ENCODE results near the gene MST1R. TPM values are rescaled to one million over a fixed set of nuclear protein-coding genes. Genes with fewer than 3 reads are reported as not detected.

Gene MST1R
- total RNA-seq, 3 donors from 2014 or later, result 0.38 to 0.76 (median 0.57) TPM

- H3K27me3 Mint-ChIP-seq (ENCODE audit: low read depth), result no peaks in the 10 kb centered on the region
- DNase-seq, result no peak
- no peaks in the 10 kb centered on the region for H3K36me3 Mint-ChIP-seq (ENCODE audit: insufficient read depth)
- no peaks in the 10 kb centered on the region for H3K9me3 Mint-ChIP-seq
- no peak for ATAC-seq
- no peak overlapping the region for H3K4me3 Mint-ChIP-seq
- peaks cover 3% of the 10 kb centered on the region for H3K4me1 Mint-ChIP-seq (ENCODE audit: low read depth)
Observed at GRCh38 chr3:49877716-49878115, 26.0 kb downstream of the MST1R start.

DNA sequence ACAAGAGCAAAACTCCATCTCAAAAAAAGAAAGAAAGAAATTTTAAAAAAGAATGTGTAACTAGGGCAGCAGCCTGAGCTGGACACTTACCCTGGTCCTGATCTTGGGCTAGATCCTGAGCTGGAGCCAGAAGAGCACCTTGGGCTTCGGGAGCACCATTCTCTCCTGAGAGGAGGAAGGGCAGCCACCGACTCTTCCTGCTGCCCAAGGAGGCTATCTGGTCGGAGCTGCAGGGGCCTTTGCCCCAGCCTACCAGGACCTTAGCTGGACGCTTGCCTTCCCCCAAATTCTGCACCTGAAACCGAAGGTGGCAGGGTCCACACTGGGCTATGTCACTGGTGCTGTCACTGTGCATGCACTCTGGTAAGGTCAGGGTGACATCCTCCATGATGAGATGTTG lies 27.1 kb downstream of the MST1R start:
- ATAC-seq (peak in 1 of 2 donors; percentile 20), DNase-seq (no peak)
- Mint-ChIP-seq H3K4me1 (ENCODE audit: low read depth) (peaks cover 6% of the 10 kb centered on the region), H3K4me3 (no peak overlapping the region), H3K9me3 (no peaks in the 10 kb centered on the region), H3K27me3 (ENCODE audit: low read depth) (peaks cover under 1% of the 10 kb centered on the region), H3K36me3 (ENCODE audit: insufficient read depth) (no peaks in the 10 kb centered on the region)

DNA sequence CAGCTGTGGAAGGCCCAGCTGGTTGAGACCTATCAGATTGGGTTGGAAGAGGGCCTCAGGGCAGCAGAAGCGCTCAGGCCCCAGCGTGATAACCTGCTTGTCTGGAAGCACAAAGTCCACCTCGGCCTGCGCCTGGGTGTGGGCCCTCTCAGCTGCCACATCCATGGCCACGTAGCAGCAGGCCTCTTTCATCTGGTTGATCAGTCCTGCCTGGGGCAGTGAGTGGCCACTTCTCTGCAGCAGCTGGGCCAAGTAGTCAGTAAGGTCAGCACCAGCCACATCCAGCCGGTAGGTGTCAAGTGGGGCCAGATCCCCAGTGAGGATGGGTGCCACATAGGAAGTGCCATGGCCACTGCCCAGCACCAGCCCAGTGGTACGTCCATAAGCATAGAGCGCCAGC lies 30.1 kb downstream of the MST1R start:
- ATAC-seq (no peak), DNase-seq (no peak)
- H3K9me3 Mint-ChIP-seq, result no peaks in the 10 kb centered on the region
- peaks cover 6% of the 10 kb centered on the region for H3K4me1 Mint-ChIP-seq (ENCODE audit: low read depth)
- H3K27me3 Mint-ChIP-seq (ENCODE audit: low read depth), result peaks cover 9% of the 10 kb centered on the region
- no peak overlapping the region for H3K4me3 Mint-ChIP-seq
- no peaks in the 10 kb centered on the region for H3K36me3 Mint-ChIP-seq (ENCODE audit: insufficient read depth)

GRCh38 chr3:49872801-49873281 lies 30.8 kb downstream of the MST1R start:
- H3K27me3 Mint-ChIP-seq (ENCODE audit: low read depth), result peaks cover 17% of the 10 kb centered on the region
- ATAC-seq, result no peak
- H3K36me3 Mint-ChIP-seq (ENCODE audit: insufficient read depth), result no peaks in the 10 kb centered on the region
- no peak overlapping the region for H3K4me3 Mint-ChIP-seq
- H3K4me1 Mint-ChIP-seq (ENCODE audit: low read depth), result peaks cover 6% of the 10 kb centered on the region
- no peaks in the 10 kb centered on the region for H3K9me3 Mint-ChIP-seq
- no peak for DNase-seq

- no peaks in the 10 kb centered on the region for H3K9me3 Mint-ChIP-seq
- H3K36me3 Mint-ChIP-seq (ENCODE audit: insufficient read depth), result no peaks in the 10 kb centered on the region
- H3K4me3 Mint-ChIP-seq, result no peak overlapping the region
- peaks cover 26% of the 10 kb centered on the region for H3K27me3 Mint-ChIP-seq (ENCODE audit: low read depth)
- no peak for DNase-seq
- peaks cover 6% of the 10 kb centered on the region for H3K4me1 Mint-ChIP-seq (ENCODE audit: low read depth)
- ATAC-seq, result no peak
Observed at GRCh38 chr3:49871531-49872153, 32.0 kb downstream of the MST1R start.

DNA sequence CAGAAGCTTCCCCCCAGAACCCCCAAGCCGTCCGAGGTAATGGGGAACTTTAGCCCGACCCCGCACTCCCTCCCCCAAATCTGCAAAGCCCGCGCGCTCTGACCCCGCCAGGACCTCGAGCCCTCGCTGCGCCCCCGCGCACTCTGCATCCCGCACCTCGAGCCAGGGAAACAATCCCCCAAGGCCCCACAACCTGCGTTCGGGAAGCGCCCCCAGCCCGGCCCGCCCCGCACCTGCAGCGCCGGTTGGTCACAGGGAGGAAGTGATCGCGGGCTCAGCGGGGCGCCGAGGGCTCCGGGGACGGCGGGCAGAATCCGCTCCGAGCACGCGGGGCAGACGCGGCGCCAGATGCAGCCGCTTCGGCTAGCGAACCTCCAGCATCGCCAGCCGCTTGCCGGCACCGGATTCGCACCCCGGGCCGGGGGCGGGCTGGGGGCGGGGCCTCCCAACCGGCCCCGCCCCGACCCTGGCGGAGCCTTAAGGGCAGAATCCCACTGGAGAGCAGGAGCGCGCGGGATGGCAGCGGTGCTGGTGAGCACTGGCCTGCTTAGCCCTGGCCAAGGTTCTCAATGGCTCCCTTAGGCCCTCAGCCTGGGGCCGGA lies 34.0 kb downstream of the MST1R start, which contains the start of gene CAMKV:
TSS of gene CAMKV (minus strand) at position 382 of the 602 bp plus-strand sequence. CDS start 7,518 bp downstream, outside the sequence.
- no peaks in the 10 kb centered on the region for H3K9me3 Mint-ChIP-seq
- peaks cover 32% of the 10 kb centered on the region for H3K27me3 Mint-ChIP-seq (ENCODE audit: low read depth)
- peak within 1 kb of the TSS; percentile 37 for H3K4me3 Mint-ChIP-seq
- H3K36me3 Mint-ChIP-seq (ENCODE audit: insufficient read depth), result no peaks in the 10 kb centered on the region
- ATAC-seq (peak; percentile 73 to 77), DNase-seq (no peak)
- peaks cover 6% of the 10 kb centered on the region for H3K4me1 Mint-ChIP-seq (ENCODE audit: low read depth)

DNA sequence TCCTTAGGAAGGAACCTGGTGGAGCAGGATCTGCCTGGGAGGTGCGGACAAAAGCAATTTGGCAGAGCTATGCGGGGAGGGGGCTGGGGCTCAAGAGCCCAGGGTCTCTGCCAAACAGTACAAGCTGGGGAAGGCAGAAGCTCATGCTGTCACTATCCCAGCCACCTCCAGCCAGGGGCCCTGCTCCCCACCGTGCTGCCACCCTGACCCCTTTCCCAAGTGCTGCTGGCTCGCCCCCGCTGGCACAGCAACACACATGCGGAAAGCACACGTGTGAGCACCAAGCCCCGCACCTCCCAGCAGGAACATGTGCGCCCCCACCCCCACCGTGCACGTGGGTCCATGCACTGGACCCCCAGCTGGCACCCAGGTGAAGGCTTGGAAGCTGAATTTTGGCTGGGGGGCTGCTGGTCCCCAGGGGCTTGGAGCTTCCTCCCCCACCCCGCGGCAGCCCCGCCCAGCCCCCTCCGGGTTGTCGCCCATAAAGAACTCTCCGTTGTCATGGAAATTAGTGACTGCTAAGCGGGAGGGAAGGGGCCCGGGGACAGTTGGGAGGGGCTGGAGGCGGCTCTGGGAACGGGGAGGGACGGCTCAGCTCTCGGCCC lies 34.7 kb downstream of the MST1R start:
- Mint-ChIP-seq H3K27me3 (ENCODE audit: low read depth) (peaks cover 35% of the 10 kb centered on the region), H3K36me3 (ENCODE audit: insufficient read depth) (no peaks in the 10 kb centered on the region), H3K4me1 (ENCODE audit: low read depth) (peaks cover 6% of the 10 kb centered on the region), H3K9me3 (no peaks in the 10 kb centered on the region), H3K4me3 (peak overlapping the region; percentile 37)
- ATAC-seq (peak; percentile 9 to 19), DNase-seq (no peak)

DNA sequence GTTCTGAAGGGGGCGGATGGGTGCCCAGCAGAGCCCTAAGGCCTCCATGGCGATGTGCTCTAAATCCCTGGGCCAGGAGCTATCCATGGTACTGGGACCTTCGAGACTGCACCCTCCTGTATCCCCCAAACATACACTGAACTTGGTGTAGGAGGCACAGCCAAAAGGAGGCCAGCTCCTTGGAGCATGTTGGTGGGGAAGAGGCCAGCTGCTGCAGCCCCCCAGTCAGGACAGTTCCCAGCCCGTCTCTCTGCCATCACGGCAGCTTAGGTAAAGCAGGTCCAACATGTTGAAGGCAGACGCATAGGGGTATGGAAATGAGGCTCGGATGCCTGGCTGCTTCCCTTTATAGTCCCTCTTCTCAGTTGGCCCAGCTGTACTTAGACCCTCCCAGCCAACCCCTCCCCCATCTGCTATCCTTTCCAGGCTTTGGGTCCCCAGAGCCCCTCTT lies 35.8 kb downstream of the MST1R start:
- ATAC-seq, result no peak
- DNase-seq, result no peak
- peaks cover 36% of the 10 kb centered on the region for H3K27me3 Mint-ChIP-seq (ENCODE audit: low read depth)
- no peaks in the 10 kb centered on the region for H3K9me3 Mint-ChIP-seq
- H3K36me3 Mint-ChIP-seq (ENCODE audit: insufficient read depth), result no peaks in the 10 kb centered on the region
- peaks cover 5% of the 10 kb centered on the region for H3K4me1 Mint-ChIP-seq (ENCODE audit: low read depth)
- H3K4me3 Mint-ChIP-seq, result no peak overlapping the region

DNA sequence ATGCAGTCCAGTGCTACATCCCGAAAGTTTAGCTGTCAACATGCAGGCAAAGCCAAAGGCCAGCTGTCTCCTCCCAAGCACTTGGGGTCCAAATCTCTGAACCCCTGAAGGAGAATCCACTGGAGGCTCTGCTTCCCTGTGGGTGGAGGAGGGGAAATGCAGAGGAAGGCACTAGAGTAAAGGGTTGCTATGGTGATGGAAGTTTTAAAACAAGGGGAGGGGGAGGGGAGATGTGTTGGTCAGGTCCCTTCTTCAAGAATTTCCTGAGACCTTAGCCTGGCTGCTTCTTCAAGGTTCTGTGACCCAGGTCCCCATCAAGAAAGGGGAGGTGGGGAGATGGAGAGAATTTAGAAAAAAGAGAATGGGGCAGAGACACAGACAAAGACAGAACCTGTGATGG lies 36.3 kb downstream of the MST1R start:
- DNase-seq (no peak), ATAC-seq (no peak)
- Mint-ChIP-seq H3K27me3 (ENCODE audit: low read depth) (peaks cover 36% of the 10 kb centered on the region), H3K4me1 (ENCODE audit: low read depth) (peaks cover 3% of the 10 kb centered on the region), H3K36me3 (ENCODE audit: insufficient read depth) (no peaks in the 10 kb centered on the region), H3K9me3 (no peaks in the 10 kb centered on the region), H3K4me3 (no peak overlapping the region)

DNA sequence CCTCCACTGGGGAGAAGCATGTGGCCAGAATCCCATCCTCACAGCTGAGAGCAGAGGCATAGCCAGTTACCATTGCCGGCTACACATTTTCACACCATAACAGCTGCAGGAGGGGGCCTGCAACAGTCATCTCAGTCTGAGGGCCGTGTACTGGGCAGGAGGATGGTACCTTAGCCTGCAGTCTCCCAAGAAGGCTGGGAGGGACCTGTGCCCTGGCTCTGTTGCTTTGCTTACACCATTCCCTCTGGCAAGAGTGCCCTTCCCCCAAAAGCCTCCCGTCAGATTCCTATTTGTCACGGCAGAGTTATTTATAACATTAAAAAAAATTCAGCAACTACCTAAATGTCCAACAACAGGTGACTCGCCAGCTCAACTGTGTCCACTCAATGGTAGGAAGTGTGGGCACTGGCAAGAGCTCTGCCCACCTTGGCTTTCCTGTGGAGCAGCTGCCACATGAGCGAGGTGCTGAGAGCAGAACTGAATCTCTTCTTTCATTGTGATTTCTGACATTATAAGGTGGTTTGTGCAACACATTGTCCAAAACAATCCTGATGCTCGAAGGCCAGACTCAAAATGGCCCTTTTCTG lies 38.4 kb downstream of the MST1R start:
- peaks cover 36% of the 10 kb centered on the region for H3K27me3 Mint-ChIP-seq (ENCODE audit: low read depth)
- no peak overlapping the region for H3K4me3 Mint-ChIP-seq
- no peaks in the 10 kb centered on the region for H3K36me3 Mint-ChIP-seq (ENCODE audit: insufficient read depth)
- DNase-seq, result no peak
- no peaks in the 10 kb centered on the region for H3K9me3 Mint-ChIP-seq
- ATAC-seq, result no peak
- H3K4me1 Mint-ChIP-seq (ENCODE audit: low read depth), result no peaks in the 10 kb centered on the region

DNA sequence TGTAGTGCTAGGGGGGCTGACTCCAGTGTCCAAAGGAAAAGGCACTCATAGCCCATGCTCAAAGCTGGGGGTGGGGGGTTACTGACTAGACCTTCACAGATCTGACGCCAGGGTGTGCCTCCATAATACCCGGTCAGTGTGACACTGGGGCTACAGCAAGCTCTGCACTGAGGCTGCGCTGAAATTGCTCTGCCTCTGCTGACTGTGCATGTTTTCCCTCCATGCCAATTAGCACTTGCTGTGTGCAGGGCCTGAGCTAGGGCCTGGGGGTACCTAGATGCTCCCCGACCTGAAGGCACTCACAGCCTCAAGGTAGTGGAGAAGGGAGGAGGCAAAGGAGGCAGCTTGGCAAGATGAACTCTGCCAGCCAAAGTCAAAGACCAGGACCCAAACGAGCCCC lies 39.2 kb downstream of the MST1R start:
- no peaks in the 10 kb centered on the region for H3K9me3 Mint-ChIP-seq
- no peak overlapping the region for H3K4me3 Mint-ChIP-seq
- H3K4me1 Mint-ChIP-seq (ENCODE audit: low read depth), result no peaks in the 10 kb centered on the region
- ATAC-seq (no peak), DNase-seq (no peak)
- peaks cover 35% of the 10 kb centered on the region for H3K27me3 Mint-ChIP-seq (ENCODE audit: low read depth)
- H3K36me3 Mint-ChIP-seq (ENCODE audit: insufficient read depth), result no peaks in the 10 kb centered on the region

- H3K9me3 Mint-ChIP-seq, result no peaks in the 10 kb centered on the region
- H3K27me3 Mint-ChIP-seq (ENCODE audit: low read depth), result peaks cover 10% of the 10 kb centered on the region
- ATAC-seq, result no peak
- no peak overlapping the region for H3K4me3 Mint-ChIP-seq
- peaks cover 9% of the 10 kb centered on the region for H3K4me1 Mint-ChIP-seq (ENCODE audit: low read depth)
- DNase-seq, result no peak
- H3K36me3 Mint-ChIP-seq (ENCODE audit: insufficient read depth), result no peaks in the 10 kb centered on the region
Observed at GRCh38 chr3:49859576-49860305, 43.9 kb downstream of the MST1R start.

DNA sequence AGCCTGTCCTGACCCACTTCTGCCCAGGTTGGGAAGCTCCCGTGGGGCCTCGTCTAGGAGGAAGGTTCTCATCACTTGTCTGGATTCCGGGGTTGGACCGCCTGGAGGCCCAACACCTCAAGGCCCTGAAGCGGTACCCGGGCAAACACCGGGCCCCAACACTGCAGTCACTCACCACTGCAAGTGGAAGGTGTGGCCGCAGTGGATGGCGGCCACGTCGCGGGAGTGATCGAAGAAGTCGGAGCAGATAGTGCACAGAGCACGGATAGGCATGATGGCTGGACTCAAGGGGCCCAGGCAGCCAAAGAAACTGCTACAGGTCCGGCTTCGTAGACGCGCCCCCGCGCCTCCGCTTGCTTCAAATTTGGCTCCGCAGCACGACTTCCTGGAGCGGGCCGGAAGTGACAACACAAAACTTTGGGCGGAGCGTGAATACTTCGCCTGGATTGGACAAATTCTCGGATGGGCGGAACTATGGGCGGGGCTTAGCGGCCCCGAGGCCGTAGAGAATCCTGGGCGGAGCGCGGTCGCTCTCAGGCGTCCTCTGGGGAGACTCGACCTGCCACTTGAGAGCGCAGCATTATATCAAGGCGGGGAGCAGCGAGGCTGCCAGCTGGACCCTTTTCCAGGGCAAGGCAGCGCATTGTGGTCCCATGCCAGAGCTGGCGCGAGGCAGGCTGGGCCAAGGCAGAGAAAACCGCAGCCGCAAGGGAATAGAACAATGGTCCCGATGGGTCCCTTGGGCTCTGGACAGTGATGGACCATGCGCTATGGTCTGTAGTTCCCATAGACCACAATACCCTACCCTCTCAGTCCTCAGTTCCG lies 47.3 kb downstream of the MST1R start, which contains the start of gene TRAIP:
TSS of gene TRAIP (minus strand) at position 384 of the 825 bp plus-strand sequence. CDS start at position 273, 111 bp downstream.
- Mint-ChIP-seq H3K4me1 (ENCODE audit: low read depth) (peaks cover 9% of the 10 kb centered on the region), H3K4me3 (peak within 1 kb of the TSS; percentile 87), H3K9me3 (no peaks in the 10 kb centered on the region), H3K27me3 (ENCODE audit: low read depth) (peaks cover 3% of the 10 kb centered on the region), H3K36me3 (ENCODE audit: insufficient read depth) (no peaks in the 10 kb centered on the region)
- ATAC-seq (peak; percentile 100), DNase-seq (peak; percentile 93)

Measured in activated T-cell treated with anti-CD3 and anti-CD28 coated beads, Interleukin-2, amount 50 U/mL, for 4 hours (primary cell).